Smooth muscle cell (in vitro differentiated cells): ENCODE measurements around the gene AADAT. TPM values are rescaled to one million over a fixed set of nuclear protein-coding genes. Genes with fewer than 3 reads are reported as not detected.
"Not testable (repeated sequence)": the region's sequence is repeated elsewhere in the genome, so short reads cannot be mapped to it uniquely, and the experiment has no call there.

ENCODE experiments used
- DNase-seq: peaks from one replicate; lab custom pipeline; 2025; ENCODE audit not compliant: unreplicated experiment; lab: John Stamatoyannopoulos, UW
- H2AFZ ChIP-seq: fragments of 200-600 bp; sonication (generic); 2 replicates; pipeline ENCODE4 v1.6.0; 2016; ENCODE audit warnings: antibody characterized with exemption, low read depth, mild to moderate bottlenecking
- H3F3A ChIP-seq: fragments of 200-600 bp; sonication (generic); 2 replicates; pipeline ENCODE4 v1.6.0; 2017; ENCODE audit warnings: antibody characterized with exemption, low read depth
- H3K27ac ChIP-seq: fragments of 200-600 bp; sonication (generic); 2 replicates; pipeline ENCODE4 v1.5.1; 2016; ENCODE audit warnings: low read depth, mild to moderate bottlenecking
- H3K27me3 ChIP-seq: fragments of 200-600 bp; sonication (generic); 2 replicates; pipeline ENCODE4 v1.6.1; 2016; ENCODE audit warnings: low read depth, mild to moderate bottlenecking
- H3K36me3 ChIP-seq: fragments of 200-600 bp; sonication (generic); 2 replicates; pipeline ENCODE4 v1.5.1; 2016; ENCODE audit warnings: low read depth
- H3K4me1 ChIP-seq: fragments of 200-600 bp; sonication (generic); 2 replicates; pipeline ENCODE4 v1.5.1; 2016; ENCODE audit warnings: low read depth
- H3K4me2 ChIP-seq: fragments of 200-600 bp; sonication (generic); 2 replicates; pipeline ENCODE4 v1.6.0; 2016; ENCODE audit warnings: mild to moderate bottlenecking
- H3K4me3 ChIP-seq: fragments of 200-600 bp; sonication (generic); 2 replicates; pipeline ENCODE4 v1.5.1; 2016; ENCODE audit warnings: mild to moderate bottlenecking
- H3K79me2 ChIP-seq: fragments of 200-600 bp; sonication (generic); 2 replicates; pipeline ENCODE4 v1.6.0; 2016; ENCODE audit warnings: low read depth, mild to moderate bottlenecking
- H3K9ac ChIP-seq: fragments of 200-600 bp; sonication (generic); 2 replicates; pipeline ENCODE4 v1.6.0; 2016; ENCODE audit warnings: low read depth
- H3K9me3 ChIP-seq: fragments of 200-600 bp; sonication (generic); replicated peaks from 2 replicates; pipeline ENCODE4 v1.5.1; 2016; ENCODE audit warnings: low read depth
- H4K20me1 ChIP-seq: fragments of 200-600 bp; sonication (generic); 2 replicates; pipeline ENCODE4 v1.6.0; 2016; ENCODE audit warnings: low read depth
- CTCF ChIP-seq: fragments of 200-600 bp; sonication (generic); IDR thresholded peaks from 2 replicates; pipeline ENCODE4 v1.5.1; 2017; ENCODE audit warnings: borderline replicate concordance, mild to moderate bottlenecking, antibody characterized with exemption; ENCODE audit not compliant: insufficient read depth, poor library complexity, severe bottlenecking
- WGBS: methylation state at CpG from one replicate; pipeline ENCODE4 v1.1.7; 2016; ENCODE audit warnings: low lambda C conversion rate; 5-methylcytosine and 5-hydroxymethylcytosine counted together
- polyA plus RNA-seq: library from polyadenylated mRNA; unstranded; fragments of >200 nt; fragmentation: Nextera tagmentation; extraction: Ambion mirVana; gene quantifications from 2 replicates; pipeline ENCODE4 v1.2.1, GENCODE V29; 2016
- total RNA-seq: library from RNA; depleted of rRNA; stranded (reverse); fragments of >200 nt; gene quantifications from 2 replicates; pipeline ENCODE4 v1.2.3, GENCODE V29; 2014

AADAT gene
- total and polyA plus RNA-seq, 2 experiments from 2014 or later, result 13.4 to 18.8 TPM

GRCh38 chr4:170106900-170107299 lies 17.1 kb upstream of the AADAT start:
- Histone ChIP-seq H3K79me2 (no peaks in the 10 kb centered on the region), H4K20me1 (no peaks in the 10 kb centered on the region), H3K27me3 (no peaks in the 10 kb centered on the region), H3K9me3 (no peaks in the 10 kb centered on the region), H3K36me3 (no peaks in the 10 kb centered on the region), H3K4me3 (no peak overlapping the region), H3K4me1 (peaks cover 21% of the 10 kb centered on the region), H3K9ac (no peak overlapping the region), H3F3A (no peaks in the 10 kb centered on the region), H3K4me2 (no peak overlapping the region), H2AFZ (peak overlapping the region; percentile 76), H3K27ac (no peak overlapping the region)
- whole genome bisulfite sequencing, result 87% methylated on average over 4 of the region's 4 CpGs
- DNase-seq, result no peak
- TF ChIP-seq CTCF, result no peak

GRCh38 chr4:170102426-170102825 lies 12.7 kb upstream of the AADAT start:
- Histone ChIP-seq H3K9me3 (no peaks in the 10 kb centered on the region), H3K79me2 (no peaks in the 10 kb centered on the region), H3F3A (no peaks in the 10 kb centered on the region), H4K20me1 (no peaks in the 10 kb centered on the region), H3K9ac (no peak overlapping the region), H3K27me3 (no peaks in the 10 kb centered on the region), H3K36me3 (no peaks in the 10 kb centered on the region), H3K27ac (no peak overlapping the region), H3K4me1 (no peaks in the 10 kb centered on the region), H3K4me2 (no peak overlapping the region), H3K4me3 (no peak overlapping the region), H2AFZ (no peak overlapping the region)
- no peak for TF ChIP-seq CTCF
- no peak for DNase-seq
- 92% methylated on average over 1 of the region's 1 CpG for WGBS

GRCh38 chr4:170098171-170098570 lies 8.4 kb upstream of the AADAT start:
- not testable (repeated sequence) for H3K4me1 ChIP-seq, H3K79me2 ChIP-seq, H4K20me1 ChIP-seq, H3K9me3 ChIP-seq, DNase-seq, H3K27ac ChIP-seq, H2AFZ ChIP-seq, H3K4me3 ChIP-seq, H3F3A ChIP-seq, H3K4me2 ChIP-seq, H3K9ac ChIP-seq, H3K27me3 ChIP-seq, H3K36me3 ChIP-seq
- WGBS, result 94% methylated on average over 2 of the region's 2 CpGs

- DNase-seq, result no peak
- no peak for TF ChIP-seq CTCF
- Histone ChIP-seq H3K4me2 (no peak overlapping the region), H3K36me3 (no peaks in the 10 kb centered on the region), H3K4me3 (no peak overlapping the region), H3K9me3 (no peaks in the 10 kb centered on the region), H2AFZ (no peak overlapping the region), H3K27ac (no peak overlapping the region), H3F3A (no peaks in the 10 kb centered on the region), H3K27me3 (no peaks in the 10 kb centered on the region), H3K79me2 (no peaks in the 10 kb centered on the region), H3K4me1 (no peaks in the 10 kb centered on the region), H4K20me1 (no peaks in the 10 kb centered on the region), H3K9ac (no peak overlapping the region)
- 92% methylated on average over 4 of the region's 4 CpGs for WGBS
Measured at GRCh38 chr4:170097681-170098080, 7.9 kb upstream of the AADAT start.
